Cortex of kidney (tissue), 1 donor: ENCODE measurements around the gene CDKN3.
"Not testable (repeated sequence)": the region's sequence is repeated elsewhere in the genome, so short reads cannot be mapped to it uniquely, and the experiment has no call there.

ENCODE experiments used
- DNase-seq: peaks from one replicate; lab custom pipeline; 2025; lab: John Stamatoyannopoulos, UW

Gene CDKN3

GRCh38 chr14:54370323-54371198 lies 26.2 kb upstream of the CDKN3 start:
- DNase-seq = no peak

DNA sequence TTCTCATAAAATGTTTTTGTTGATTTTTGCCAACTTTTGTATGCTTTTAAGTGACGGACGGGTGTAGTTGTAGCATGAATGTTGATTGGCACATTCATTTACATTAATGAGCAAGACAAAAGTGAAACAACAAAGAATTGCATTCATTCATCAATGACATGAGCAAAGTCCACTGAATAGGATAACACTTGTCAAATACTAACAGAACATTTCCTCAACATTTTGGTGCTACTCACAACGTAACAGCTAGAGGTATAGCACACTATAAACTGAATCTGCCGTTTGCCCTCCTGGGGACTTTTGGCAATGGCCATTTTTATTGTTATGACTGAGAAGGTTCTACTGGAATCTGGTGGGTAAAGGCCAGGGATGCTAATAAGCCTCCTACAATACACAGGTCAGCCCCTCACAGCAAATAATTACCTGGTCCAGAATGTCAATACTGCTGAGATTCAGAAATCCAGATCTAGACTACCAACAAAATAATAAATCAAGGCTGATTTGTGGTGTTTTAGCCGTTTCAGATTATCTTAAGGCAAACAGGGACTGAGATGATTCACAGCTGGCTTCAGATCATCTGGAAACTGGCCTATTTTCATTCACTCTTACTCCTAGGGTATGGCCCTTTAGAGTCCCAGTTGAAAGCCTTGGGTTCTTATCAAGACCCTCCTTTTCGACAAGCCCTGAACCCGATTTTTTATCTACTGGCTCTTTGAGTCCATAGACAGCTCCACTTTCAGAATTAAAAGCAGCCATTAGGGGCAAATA lies 22.5 kb upstream of the CDKN3 start:
- DNase-seq = no peak

DNA sequence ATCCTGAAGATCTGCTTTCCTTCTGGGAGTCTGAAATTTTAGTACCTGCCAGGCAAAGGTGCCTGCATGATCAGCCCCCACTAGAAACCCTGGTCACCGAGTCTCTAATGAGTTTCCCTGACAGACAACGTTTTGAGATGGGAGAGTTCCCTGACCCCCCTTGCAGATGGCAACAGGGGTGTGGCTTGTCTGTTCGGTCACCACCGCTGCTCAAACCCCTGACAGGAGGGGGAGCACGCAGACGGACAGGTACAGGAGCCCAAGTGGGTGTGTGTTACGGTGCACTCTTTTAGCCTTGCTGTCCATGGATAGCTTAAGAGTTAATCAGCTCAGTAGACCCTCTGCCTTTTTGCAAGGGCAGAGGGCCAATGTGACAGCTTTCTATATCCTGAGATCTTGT lies 19.3 kb upstream of the CDKN3 start:
- no peak for DNase-seq

- not testable (repeated sequence) for DNase-seq
These were observed 17.9 kb upstream of the CDKN3 start for GRCh38 chr14:54378893-54379292.

DNA sequence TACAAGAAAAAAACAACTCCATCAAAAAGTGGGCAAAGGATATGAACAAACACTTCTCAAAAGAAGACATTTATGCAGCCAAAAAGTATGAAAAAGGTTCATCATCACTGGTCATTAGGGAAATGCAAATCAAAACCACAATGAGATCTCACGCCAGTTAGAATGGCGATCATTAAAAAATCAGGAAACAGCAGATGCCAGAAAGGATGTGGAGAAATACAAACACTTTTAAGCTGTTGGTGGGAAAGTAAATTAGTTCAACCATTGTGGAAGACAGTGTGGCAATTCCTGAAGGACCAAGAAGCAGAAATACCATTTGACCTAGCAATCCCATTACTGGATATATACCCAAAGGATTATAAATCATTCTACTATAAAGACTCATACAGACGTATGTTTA lies 16.2 kb upstream of the CDKN3 start:
- not testable (repeated sequence) for DNase-seq

GRCh38 chr14:54381821-54382220 lies 15.0 kb upstream of the CDKN3 start:
- DNase-seq = no peak

DNA sequence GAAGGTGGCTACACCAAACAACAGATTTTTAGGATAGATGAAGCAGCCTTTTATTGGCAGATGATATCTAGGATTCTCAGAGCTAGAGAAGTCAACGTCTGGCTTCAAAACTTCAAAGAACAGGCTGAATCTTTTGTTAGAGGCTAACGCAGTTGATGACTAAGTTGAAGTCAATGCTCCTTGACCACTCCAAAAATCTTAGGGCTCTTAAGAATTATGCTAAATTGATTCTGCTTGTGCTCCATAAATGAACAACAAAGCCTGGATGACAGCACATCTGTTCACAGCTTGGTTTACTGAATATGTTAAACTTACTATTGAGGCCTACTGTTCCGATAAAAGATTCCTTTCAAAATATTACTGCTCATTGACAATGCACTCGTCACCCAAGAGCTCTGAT lies 13.0 kb upstream of the CDKN3 start:
- no peak for DNase-seq

- no peak for DNase-seq
These were observed 11.3 kb upstream of the CDKN3 start for GRCh38 chr14:54385556-54385955.

DNA sequence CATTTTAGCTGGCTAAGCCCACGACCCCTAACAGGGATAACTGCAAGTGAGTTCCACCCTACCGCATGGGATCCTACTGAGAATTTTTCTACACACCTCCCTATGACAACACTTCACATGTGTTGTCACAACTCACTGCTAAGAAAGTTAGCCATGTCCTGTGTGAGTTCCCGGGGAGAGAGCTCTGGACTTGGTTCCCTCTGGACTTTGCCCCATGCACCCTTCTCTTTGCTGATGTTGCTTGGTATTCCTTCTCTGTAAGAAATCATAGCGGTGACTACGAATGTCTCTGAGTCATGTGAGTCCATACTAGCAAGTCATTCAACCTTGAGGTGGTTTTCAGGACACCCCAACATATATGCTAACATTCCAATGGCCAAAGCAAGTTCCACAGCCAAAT lies 9.5 kb upstream of the CDKN3 start:
- no peak for DNase-seq

DNA sequence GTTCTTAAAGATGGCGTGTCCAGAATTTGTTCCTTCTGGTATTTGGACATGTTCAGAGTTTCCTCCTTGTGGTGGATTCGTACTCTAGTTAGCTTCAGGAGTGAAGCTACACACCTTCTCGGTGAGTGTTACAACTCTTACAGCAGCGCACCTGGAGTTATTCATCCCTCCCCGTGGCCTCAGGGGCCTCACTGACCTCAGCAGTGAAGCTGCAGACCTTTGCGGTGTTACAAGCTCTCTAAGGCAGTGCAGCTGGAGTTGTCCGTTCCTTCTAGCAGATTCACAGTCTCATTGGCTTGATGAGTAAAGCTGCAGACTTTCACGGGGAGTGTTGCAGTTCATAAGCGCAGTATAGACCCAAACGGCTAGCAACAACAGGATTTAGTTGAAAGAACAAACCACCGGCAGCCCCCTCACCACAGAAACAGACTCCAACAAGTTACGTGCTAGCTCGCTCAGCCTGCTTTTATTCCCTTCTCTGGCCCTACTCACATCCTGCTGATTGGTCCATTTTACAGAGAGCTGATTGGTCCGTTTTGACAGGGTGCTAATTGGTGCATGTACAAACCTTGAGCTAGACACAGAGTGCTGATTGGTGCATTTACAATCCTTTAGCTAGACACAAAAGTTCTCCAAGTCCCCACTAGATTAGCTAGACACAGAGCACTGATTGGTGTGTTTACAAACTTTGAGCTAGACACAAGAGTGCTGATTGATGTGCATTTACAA lies 4.5 kb upstream of the CDKN3 start:
- no peak for DNase-seq

- not testable (repeated sequence) for DNase-seq
These were observed 3.6 kb upstream of the CDKN3 start for GRCh38 chr14:54392986-54393884.

DNA sequence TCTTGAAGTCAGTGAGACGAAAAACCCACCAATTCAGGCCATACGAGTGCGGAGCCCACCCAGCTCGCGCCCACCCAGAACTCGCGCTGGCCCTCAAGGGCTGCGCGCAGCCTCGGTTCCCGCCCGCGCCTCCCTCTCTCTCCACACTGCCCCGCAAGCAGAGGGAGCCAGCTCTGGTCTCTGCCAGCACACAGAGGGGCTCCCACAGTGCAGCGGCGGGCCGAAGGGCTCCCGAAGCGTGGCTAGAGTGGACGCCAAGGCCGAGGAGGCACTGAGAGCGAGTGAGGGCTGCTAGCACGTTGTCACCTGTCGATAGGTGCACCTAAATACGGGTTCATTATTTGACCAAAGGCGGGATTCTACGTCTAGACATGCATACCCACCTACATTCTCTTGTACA lies 2.2 kb upstream of the CDKN3 start:
- no peak for DNase-seq

- no peak for DNase-seq
These were observed 1.5 kb upstream of the CDKN3 start for GRCh38 chr14:54395284-54395683.

DNA sequence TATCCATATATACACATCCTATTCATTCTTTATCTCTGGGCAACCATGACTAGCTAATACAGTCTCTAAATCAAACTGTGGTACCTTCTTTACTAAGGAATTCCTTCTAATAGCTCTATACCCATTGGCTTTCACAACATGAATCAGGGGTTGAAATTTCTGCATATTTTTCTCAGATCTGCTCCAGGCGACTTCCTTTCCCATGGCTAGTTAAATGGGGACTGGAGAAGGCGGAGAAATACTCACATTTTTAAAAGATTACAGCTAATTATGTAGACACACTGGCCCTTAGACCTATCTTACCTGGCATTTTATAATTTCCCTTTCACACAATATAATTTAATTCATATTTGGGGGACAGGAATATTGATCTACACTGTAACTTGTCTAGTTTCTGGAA lies 1.1 kb upstream of the CDKN3 start:
- no peak for DNase-seq

GRCh38 chr14:54396183-54396492 lies 669 bp upstream of the CDKN3 start:
- DNase-seq = no peak

DNA sequence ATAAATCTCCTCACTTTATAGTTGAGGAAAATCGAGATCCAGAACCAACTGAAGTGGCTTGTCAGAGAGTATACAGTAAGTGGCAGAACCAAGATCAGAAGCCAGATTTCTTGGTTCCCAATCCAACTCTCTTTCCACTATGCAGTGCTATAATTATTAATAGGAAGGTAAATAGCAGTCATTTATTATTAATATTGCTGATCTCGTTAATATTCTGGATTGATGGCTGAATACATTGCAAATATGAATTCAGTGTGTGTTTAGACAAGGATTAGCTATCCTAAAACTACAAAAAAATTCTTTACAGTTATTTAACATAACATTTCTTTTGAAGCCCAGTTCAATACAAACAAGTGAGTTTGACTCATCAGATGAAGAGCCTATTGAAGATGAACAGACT lies 2.8 kb downstream of the CDKN3 start:
- no peak for DNase-seq

DNA sequence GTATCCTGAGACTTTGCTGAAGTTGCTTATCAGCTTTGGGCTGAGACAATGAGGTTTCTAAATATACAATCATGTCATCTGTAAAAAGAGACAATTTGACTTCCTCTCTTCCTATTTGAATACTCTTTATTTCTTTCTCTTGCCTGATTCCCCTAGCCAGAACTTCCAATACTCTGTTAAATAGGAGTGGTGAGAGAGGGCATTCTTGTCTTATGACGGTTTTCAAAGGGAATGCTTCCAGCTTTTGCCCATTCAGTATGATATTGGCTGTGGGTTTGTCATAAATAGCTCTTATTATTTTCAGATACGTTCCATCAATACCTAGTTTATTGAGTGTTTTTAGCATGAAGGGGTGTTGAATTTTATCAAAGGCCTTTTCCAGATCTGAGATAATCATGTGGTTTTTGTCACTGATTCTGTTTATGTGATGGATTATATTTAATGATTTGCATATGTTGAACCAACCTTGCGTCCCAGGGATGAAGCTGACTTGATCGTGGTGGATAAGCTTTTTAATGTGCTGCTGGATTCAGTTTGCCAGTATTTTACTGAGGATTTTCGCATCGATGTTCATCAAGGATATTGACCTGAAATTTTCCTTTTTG lies 6.7 kb downstream of the CDKN3 start:
- not testable (repeated sequence) for DNase-seq

DNA sequence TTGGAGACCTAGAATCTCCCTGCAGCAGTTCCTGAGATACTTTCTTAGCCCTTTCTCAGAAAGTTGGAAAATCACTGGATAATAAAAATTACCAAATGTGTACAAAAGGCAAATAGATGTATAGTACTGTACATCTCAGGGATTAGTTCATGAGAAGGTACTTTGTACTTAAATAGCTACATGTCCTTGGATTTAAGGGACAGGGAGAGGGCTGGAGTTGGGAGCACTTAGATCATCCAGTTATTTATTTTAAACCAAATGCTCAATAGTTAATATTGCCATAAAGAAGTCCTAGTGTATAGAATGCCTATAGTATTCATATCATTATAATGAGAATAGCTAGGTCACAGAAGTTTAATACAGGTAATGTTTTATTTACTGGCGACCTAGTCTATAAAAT lies 13.4 kb downstream of the CDKN3 start:
- DNase-seq = no peak

DNA sequence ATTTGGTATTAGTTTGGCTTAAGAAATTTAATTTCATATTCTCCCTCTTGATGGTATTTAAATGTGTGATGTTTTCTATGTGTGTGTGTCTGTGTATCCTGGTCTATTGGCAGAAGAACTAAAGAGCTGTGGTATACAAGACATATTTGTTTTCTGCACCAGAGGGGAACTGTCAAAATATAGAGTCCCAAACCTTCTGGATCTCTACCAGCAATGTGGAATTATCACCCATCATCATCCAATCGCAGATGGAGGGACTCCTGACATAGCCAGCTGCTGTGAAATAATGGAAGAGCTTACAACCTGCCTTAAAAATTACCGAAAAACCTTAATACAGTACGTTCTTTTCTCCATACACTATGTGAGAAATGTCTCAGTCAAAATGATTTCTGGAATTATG lies 14.6 kb downstream of the CDKN3 start:
- DNase-seq = no peak

DNA sequence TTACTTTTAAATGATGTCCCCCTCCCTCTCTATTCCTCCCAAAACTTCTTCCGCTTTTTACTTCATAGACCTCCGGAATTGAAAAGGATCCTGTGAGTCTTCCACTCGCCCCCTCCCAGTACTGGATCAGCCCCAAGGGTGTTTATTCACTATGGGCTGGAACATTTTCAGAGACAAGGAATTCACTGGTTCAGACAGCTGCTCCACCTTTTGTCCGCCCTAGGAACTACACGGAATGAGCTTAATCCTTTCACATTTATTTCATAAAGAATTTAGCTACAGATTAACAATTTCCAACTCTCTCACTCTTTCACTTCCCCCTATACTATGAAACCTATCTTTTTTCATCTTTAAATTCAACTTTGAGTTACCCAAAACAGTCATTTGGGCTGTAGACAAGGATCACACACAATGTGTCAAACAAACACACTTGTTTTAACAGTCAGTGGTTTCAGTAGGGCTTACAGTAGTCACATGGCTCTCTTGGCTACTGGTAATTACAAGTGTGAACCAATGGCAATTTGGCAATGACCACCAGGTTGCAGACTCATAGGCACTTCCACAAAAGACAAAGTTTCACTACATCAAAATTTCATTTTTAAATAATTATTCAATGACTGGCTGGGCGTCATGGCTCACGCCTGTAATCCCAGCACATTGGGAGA lies 23.8 kb downstream of the CDKN3 start:
- DNase-seq = no peak

DNA sequence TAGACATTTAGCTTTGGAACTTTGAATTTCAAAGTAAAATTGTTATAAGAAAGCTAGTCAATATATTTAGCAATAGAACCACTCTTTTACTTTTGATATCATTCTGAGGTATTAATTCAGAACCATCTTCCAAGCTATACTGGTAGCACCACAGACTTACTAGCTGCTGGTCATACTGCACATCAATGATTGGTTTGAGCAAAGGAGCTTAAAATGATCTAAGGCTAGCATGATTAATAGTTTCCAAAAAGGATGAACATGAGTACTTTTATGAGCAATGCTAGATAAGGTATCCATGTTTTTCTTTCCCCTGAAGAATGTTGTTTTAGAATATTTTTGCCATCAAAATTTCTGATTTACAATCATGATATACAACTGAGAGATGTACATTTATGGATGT lies 27.2 kb downstream of the CDKN3 start:
- DNase-seq = no peak
